Hepatocyte (in vitro differentiated cells): ENCODE data around the gene C16orf82. TPM values are rescaled to one million over a fixed set of nuclear protein-coding genes. Genes with fewer than 3 reads are reported as not detected.

ENCODE experiments used
- DNase-seq: peaks from one replicate; pipeline ENCODE4 v3.0.0-alpha.2; 2016; ENCODE audit warnings: low spot score
- H2AFZ ChIP-seq: fragments of 200-600 bp; sonication (generic); 2 replicates; pipeline ENCODE4 v1.6.0; 2016; ENCODE audit warnings: antibody characterized with exemption, mild to moderate bottlenecking
- H3K27ac ChIP-seq: fragments of 200-600 bp; sonication (generic); 2 replicates; pipeline ENCODE4 v1.5.1; 2016; ENCODE audit warnings: mild to moderate bottlenecking
- H3K27me3 ChIP-seq: fragments of 200-600 bp; sonication (generic); 2 replicates; pipeline ENCODE4 v1.6.1; 2016
- H3K36me3 ChIP-seq: fragments of 200-600 bp; sonication (generic); replicated peaks from 2 replicates; pipeline ENCODE4 v1.5.1; 2016; ENCODE audit warnings: low read depth; ENCODE audit not compliant: insufficient read depth
- H3K4me1 ChIP-seq: fragments of 200-600 bp; sonication (generic); 2 replicates; pipeline ENCODE4 v1.5.1; 2016; ENCODE audit warnings: mild to moderate bottlenecking, moderate library complexity; ENCODE audit not compliant: insufficient read depth
- H3K4me2 ChIP-seq: fragments of 200-600 bp; sonication (generic); 2 replicates; pipeline ENCODE4 v1.6.0; 2016
- H3K4me3 ChIP-seq: fragments of 200-600 bp; sonication (generic); 2 replicates; pipeline ENCODE4 v1.5.1; 2016; ENCODE audit warnings: mild to moderate bottlenecking
- H3K79me2 ChIP-seq: fragments of 200-600 bp; sonication (generic); 2 replicates; pipeline ENCODE4 v1.6.0; 2017; ENCODE audit warnings: mild to moderate bottlenecking
- H3K9me2 ChIP-seq: fragments of 200-600 bp; sonication (generic); replicated peaks from 2 replicates; pipeline ENCODE4 v1.6.0; 2017; ENCODE audit warnings: mild to moderate bottlenecking; ENCODE audit not compliant: insufficient read depth
- H3K9me3 ChIP-seq: fragments of 200-600 bp; sonication (generic); 2 replicates; pipeline ENCODE4 v1.5.1; 2016; ENCODE audit warnings: low read depth, mild to moderate bottlenecking
- H4K20me1 ChIP-seq: fragments of 200-600 bp; sonication (generic); 2 replicates; pipeline ENCODE4 v1.6.0; 2016; ENCODE audit warnings: mild to moderate bottlenecking; ENCODE audit not compliant: insufficient read depth, poor library complexity, severe bottlenecking
- CTCF ChIP-seq: fragments of 200-600 bp; sonication (generic); IDR thresholded peaks from 2 replicates; pipeline ENCODE4 v1.5.1; 2016; ENCODE audit warnings: antibody characterized with exemption, mild to moderate bottlenecking; ENCODE audit not compliant: poor library complexity
- EZH2 ChIP-seq: fragments of 200-600 bp; sonication (generic); IDR thresholded peaks from 2 replicates; pipeline ENCODE4 v1.6.1; 2016; ENCODE audit warnings: antibody characterized with exemption, mild to moderate bottlenecking, borderline replicate concordance
- EZH2phosphoT487 ChIP-seq: fragments of 200-600 bp; sonication (generic); IDR thresholded peaks from one replicate; pipeline ENCODE4 v1.6.1; 2018; ENCODE audit warnings: antibody characterized with exemption, mild to moderate bottlenecking, low read depth, moderate library complexity; ENCODE audit not compliant: unreplicated experiment, severe bottlenecking
- WGBS: methylation state at CpG from one replicate; pipeline ENCODE4 v1.1.6; 2016; ENCODE audit warnings: low lambda C conversion rate; ENCODE audit errors: missing lambda C conversion rate; 5-methylcytosine and 5-hydroxymethylcytosine counted together
- polyA plus RNA-seq: library from polyadenylated mRNA; unstranded; fragments of >200 nt; fragmentation: Nextera tagmentation; extraction: Ambion mirVana; gene quantifications from 2 replicates; pipeline ENCODE4 v1.2.1, GENCODE V29; 2016
- total RNA-seq: library from RNA; depleted of rRNA; stranded (reverse); fragments of >200 nt; gene quantifications from 2 replicates; pipeline ENCODE4 v1.2.3, GENCODE V29; 2014

Gene C16orf82
- total and polyA plus RNA-seq, 2 experiments from 2014 or later, result not detected

DNA sequence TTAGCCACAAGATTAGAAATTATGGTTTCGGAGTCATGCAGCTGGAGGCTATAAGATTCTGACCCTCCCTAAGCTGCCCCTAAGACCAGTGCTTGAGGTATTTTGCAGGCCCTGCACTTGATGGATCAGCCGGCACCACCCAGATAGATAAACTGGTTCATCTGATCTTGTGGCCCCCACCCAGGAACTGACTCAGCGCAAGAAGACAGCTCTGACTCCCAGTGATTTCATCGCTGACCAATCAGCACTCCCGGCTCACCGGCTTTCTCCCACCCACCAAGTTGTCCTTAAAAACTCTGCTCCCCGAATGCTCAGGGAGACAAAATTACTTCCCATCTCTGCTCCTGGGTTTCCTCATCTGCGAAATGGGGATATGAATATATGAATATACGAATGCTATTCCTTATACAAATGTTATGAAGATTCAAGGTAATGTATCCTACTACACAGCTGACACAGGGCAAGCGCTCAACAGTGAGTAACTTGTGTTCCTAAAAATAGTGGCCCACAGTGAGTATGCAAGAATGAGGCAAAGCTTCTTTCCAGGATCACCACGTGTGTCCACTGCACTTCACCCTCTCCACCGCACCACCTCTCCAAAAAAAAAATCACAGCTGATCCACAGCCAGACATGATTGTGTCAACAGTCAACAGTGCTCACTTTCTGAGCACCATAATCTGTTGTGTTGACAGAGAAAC, 33.3 kb upstream of the C16orf82 start:
- no peaks in the 10 kb centered on the region for H3K4me1 ChIP-seq

DNA sequence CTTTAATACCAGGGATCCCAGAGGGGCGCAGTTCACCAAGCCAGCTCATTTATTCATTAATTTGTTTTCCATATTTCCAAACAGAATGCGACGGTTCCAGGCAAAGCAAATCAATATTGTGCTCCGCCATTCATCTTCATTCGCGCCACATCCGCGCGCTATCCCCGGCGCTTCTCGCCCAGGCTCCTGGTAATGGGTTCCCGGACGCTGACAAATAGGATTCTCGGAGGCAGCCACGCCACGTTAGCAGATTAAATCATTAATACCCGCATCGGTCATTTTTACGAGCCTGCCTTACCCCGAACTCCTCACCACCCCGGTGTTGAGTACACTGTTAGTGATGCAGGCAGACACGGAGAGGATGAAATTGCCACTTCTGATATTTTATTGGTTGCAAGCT, 26.0 kb upstream of the C16orf82 start:
- Histone ChIP-seq H3K4me2 (no peak overlapping the region), H3K79me2 (no peaks in the 10 kb centered on the region), H3K4me1 (no peaks in the 10 kb centered on the region), H4K20me1 (no peaks in the 10 kb centered on the region), H3K27me3 (no peaks in the 10 kb centered on the region), H3K9me3 (no peaks in the 10 kb centered on the region), H2AFZ (no peak overlapping the region), H3K4me3 (no peak overlapping the region), H3K27ac (no peak overlapping the region), H3K9me2 (no peaks in the 10 kb centered on the region), H3K36me3 (no peaks in the 10 kb centered on the region)
- 94% methylated on average over 23 of the region's 23 CpGs for WGBS
- no peak for DNase-seq
- TF ChIP-seq EZH2 (no peak), EZH2phosphoT487 (no peak)

More for the DNA sequence above, 33.3 kb upstream of the C16orf82 start:
- no peaks in the 10 kb centered on the region for H3K9me2 ChIP-seq
- no peaks in the 10 kb centered on the region for H3K9me3 ChIP-seq
- no peaks in the 10 kb centered on the region for H3K27me3 ChIP-seq
- no peak overlapping the region for H3K4me2 ChIP-seq
- TF ChIP-seq EZH2phosphoT487, result no peak
- no peak for TF ChIP-seq EZH2
- no peak for TF ChIP-seq CTCF
- 84% methylated on average over 12 of the region's 12 CpGs for WGBS
- no peak overlapping the region for H3K4me3 ChIP-seq
- no peaks in the 10 kb centered on the region for H4K20me1 ChIP-seq
- no peaks in the 10 kb centered on the region for H3K79me2 ChIP-seq
- no peaks in the 10 kb centered on the region for H3K36me3 ChIP-seq
- H3K27ac ChIP-seq, result no peak overlapping the region
- DNase-seq, result no peak
- no peak overlapping the region for H2AFZ ChIP-seq

GRCh38 chr16:27046958-27047518, 19.7 kb upstream of the C16orf82 start:
- Histone ChIP-seq H3K9me3 (no peaks in the 10 kb centered on the region), H3K9me2 (no peaks in the 10 kb centered on the region), H2AFZ (no peak overlapping the region), H4K20me1 (no peaks in the 10 kb centered on the region), H3K27me3 (no peaks in the 10 kb centered on the region), H3K4me1 (no peaks in the 10 kb centered on the region), H3K27ac (no peak overlapping the region), H3K36me3 (no peaks in the 10 kb centered on the region), H3K4me3 (no peak overlapping the region), H3K79me2 (no peaks in the 10 kb centered on the region), H3K4me2 (no peak overlapping the region)
- no peak for DNase-seq
- TF ChIP-seq EZH2, result no peak
- TF ChIP-seq EZH2phosphoT487, result no peak
- TF ChIP-seq CTCF, result no peak

GRCh38 chr16:27048316-27048715, 18.4 kb upstream of the C16orf82 start:
- H3K27me3 ChIP-seq, result no peaks in the 10 kb centered on the region
- H3K27ac ChIP-seq, result no peak overlapping the region
- no peak overlapping the region for H3K4me3 ChIP-seq
- 91% methylated on average over 7 of the region's 7 CpGs for WGBS
- H3K4me2 ChIP-seq, result no peak overlapping the region
- H3K9me3 ChIP-seq, result no peaks in the 10 kb centered on the region
- no peak overlapping the region for H2AFZ ChIP-seq
- H3K36me3 ChIP-seq, result no peaks in the 10 kb centered on the region
- H4K20me1 ChIP-seq, result no peaks in the 10 kb centered on the region
- H3K79me2 ChIP-seq, result no peaks in the 10 kb centered on the region
- no peak for DNase-seq
- no peaks in the 10 kb centered on the region for H3K9me2 ChIP-seq
- no peaks in the 10 kb centered on the region for H3K4me1 ChIP-seq
- no peak for TF ChIP-seq CTCF
- TF ChIP-seq EZH2, result no peak
- TF ChIP-seq EZH2phosphoT487, result no peak
